GM12873 (cell line): Measurements from ENCODE around the gene BCL2L12.

Experiments
- CTCF ChIP-seq: IDR thresholded peaks from 2 replicates; pipeline ENCODE4 v1.5.1; 2012; ENCODE audit warnings: low read depth, mild to moderate bottlenecking, moderate library complexity, low read length, control low read depth; ENCODE audit not compliant: insufficient read depth; ENCODE audit errors: missing control alignments

The BCL2L12 gene

DNA sequence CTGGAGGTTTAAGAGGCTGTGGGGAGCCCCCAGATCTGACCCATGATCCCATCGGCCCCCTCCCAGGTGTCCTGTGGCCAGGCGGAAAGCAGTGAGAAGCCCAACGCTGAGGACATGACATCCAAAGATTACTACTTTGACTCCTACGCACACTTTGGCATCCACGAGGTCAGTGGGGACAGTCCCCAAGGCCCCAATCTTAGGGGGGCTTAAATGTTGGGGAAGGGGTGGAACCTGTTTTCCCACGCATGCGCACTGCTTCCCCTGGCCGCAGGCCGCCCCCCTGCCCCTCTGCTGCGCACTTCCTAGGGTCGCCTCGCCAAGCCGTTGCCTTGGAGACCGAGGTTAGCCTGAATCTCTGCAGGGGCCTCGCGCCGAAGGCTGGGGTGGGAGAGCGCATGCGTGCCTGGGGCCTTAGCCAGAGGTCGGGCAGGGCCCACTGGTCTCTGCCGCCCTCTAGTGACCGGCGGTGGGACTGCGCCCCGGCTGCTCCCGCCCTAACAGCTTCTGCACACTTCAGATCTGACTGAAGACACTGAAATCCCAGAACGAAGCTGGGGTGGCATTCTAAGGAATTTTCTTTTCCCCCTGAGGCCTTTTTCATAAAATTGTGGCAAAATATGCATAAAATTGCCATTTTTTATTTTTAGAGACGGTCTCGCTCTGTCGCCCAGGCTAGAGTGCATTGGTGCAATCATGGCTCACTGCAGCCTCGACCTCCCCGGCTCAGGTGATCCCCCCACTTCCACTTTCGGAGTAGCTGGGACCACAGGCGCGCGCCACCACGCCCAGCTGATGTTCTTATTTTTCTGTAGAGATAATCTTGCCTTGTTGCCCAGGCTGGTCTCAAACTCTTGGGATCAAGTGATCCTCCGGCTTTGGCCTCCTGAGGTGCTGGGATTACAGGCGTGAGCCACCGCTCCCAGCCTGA, 15.0 kb downstream of the BCL2L12 start:
- TF ChIP-seq CTCF: peak; percentile 99

DNA sequence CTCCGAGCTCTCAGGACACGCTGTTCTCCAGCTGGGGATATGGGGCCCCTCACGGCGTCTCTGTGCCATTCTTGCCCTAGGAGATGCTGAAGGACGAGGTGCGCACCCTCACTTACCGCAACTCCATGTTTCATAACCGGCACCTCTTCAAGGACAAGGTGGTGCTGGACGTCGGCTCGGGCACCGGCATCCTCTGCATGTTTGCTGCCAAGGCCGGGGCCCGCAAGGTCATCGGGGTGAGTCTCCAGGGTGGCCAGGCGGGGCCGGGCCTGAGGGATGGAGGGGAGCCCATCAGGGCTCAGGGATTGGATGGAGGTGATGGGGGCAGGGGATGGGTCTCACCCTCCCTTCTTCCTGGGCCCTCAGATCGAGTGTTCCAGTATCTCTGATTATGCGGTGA, 16.1 kb downstream of the BCL2L12 start:
- TF ChIP-seq CTCF: no peak

- no peak for TF ChIP-seq CTCF
These were observed 16.5 kb downstream of the BCL2L12 start for GRCh38 chr19:49682274-49682673.

DNA sequence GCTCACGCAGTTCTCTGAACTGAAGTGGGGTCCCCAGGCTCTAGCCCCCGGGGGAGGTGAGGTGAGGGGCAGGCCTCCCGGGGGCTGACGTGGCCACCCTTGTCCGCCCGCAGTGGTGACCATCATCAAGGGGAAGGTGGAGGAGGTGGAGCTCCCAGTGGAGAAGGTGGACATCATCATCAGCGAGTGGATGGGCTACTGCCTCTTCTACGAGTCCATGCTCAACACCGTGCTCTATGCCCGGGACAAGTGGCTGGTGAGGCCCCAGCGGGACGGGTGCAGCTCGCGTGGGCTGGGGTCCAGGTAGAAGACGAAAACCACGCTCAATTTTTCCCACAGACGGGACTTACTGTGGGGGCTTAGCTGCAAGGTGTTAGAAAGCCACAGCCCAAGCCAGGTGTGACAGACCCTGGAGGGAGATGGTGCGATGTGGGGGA, 18.1 kb downstream of the BCL2L12 start:
- TF ChIP-seq CTCF: no peak

- peak; percentile 66 for TF ChIP-seq CTCF
These were observed 18.7 kb downstream of the BCL2L12 start for GRCh38 chr19:49684251-49684982.

GRCh38 chr19:49684983-49685553, 19.3 kb downstream of the BCL2L12 start:
- TF ChIP-seq CTCF: no peak

DNA sequence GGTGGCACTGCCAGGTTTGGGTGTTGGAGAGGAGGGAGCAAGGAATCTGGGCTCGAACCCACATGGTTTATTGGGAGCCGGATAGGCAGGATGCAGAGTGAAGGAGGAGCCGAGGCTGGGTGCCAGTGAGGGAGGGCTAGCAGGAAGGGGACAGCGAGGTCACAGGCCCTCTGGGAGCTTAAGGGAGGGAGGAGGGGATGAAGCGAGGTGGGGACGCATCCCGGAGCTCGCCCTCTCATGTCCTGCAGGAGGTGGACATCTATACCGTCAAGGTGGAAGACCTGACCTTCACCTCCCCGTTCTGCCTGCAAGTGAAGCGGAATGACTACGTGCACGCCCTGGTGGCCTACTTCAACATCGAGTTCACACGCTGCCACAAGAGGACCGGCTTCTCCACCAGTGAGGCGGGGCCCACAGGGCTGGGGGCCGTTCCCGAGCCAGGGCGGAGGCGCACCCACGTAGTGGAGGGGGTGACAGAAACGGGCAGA, 20.2 kb downstream of the BCL2L12 start:
- no peak for TF ChIP-seq CTCF
